ENCODE data around the gene UBE2A.

The UBE2A gene

DNA sequence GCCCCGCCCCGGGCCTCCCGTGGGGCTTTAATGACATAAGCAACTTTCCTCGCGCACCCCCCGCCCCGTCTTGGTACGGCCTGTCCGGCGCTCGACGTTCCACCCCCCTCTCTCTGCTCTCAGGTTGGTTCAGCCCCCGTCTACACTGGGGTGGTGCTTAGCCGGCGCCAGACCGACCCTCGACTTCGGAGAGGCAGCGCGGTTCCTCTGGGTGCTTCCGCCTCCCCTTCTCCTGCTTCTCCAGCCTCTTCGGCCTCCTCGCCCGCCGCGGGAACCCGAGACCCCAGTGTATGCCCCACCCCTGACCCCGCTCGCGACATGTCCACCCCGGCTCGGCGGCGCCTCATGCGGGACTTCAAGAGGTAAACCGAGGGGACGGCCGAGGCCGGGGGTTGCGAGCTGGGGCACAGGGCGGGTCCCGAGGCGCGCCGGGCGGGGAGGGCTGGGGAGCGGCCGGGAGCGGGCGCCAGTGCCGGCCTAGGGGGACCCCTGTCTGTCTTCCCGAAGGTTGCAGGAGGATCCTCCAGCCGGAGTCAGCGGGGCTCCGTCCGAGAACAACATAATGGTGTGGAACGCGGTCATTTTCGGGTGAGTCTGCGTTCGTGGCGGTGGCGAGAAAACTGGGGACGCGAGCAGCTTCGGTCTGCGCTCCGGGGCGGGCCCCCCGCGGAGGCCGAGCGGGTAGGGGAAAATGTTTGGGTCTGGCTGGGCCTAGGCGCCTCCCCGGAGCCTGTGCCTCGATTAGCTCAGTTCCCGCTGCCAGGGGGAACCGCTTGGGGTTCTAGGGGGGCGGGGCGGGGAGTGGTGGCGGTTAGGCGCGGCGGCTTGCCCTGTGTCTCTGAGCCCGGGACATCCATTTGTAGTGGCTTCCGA is at the start of gene UBE2A:
TSS of gene UBE2A (plus strand) at position 170 of the 873 bp plus-strand sequence. CDS start at position 319, 149 bp downstream.
- DNase-seq (ENCODE audit: low read depth in 2 of 2) = peak; percentile 93 to 96
- TF ChIP-seq CTCF (IDR thresholded peaks at IDR 0.05; ENCODE audit: low read depth, low read length) = peak; percentile 29

GRCh38 chrX:119529345-119530276 is 44.8 kb upstream of the UBE2A start:
- no peak for DNase-seq (ENCODE audit: low read depth in 2 of 2)
- TF ChIP-seq CTCF (IDR thresholded peaks at IDR 0.05; ENCODE audit: low read depth, low read length) = no peak
- no peak overlapping the region for H3K4me3 ChIP-seq (replicated peaks in 1 of 2; ENCODE audit: low read depth in 2 of 2, low read length in 2 of 2)

More for the DNA sequence above, at the start of gene UBE2A:
- H3K4me3 ChIP-seq (replicated peaks in 1 of 2; ENCODE audit: low read depth in 2 of 2, low read length in 2 of 2) = peak within 1 kb of the TSS; percentile 70 to 72

GRCh38 chrX:119537487-119537886 is 36.9 kb upstream of the UBE2A start:
- no peak for TF ChIP-seq CTCF (IDR thresholded peaks at IDR 0.05; ENCODE audit: low read depth, low read length)
- H3K4me3 ChIP-seq (replicated peaks in 1 of 2; ENCODE audit: low read depth in 2 of 2, low read length in 2 of 2) = no peak overlapping the region
- DNase-seq (ENCODE audit: low read depth in 2 of 2) = no peak

DNA sequence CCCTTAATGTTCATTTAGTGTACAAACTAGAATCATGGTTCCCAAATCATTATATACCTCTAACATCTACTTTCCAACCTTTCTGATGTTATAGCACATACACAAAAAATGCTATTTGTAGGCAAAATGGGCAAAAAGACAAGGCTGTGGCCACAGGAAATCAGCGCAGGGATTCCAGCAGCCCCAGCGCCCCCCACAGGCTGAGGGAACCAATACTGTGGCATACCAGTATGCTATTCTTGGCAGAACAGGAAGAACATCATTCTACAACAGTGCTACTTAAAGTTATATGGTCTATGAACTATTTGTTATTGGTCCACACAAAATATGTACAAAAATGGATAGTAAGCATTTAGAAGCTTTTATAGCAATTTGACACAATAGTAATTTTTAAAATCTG is 34.5 kb upstream of the UBE2A start:
- no peak for DNase-seq (ENCODE audit: low read depth in 2 of 2)
- TF ChIP-seq CTCF (IDR thresholded peaks at IDR 0.05; ENCODE audit: low read depth, low read length) = no peak
- no peak overlapping the region for H3K4me3 ChIP-seq (replicated peaks in 1 of 2; ENCODE audit: low read depth in 2 of 2, low read length in 2 of 2)

DNA sequence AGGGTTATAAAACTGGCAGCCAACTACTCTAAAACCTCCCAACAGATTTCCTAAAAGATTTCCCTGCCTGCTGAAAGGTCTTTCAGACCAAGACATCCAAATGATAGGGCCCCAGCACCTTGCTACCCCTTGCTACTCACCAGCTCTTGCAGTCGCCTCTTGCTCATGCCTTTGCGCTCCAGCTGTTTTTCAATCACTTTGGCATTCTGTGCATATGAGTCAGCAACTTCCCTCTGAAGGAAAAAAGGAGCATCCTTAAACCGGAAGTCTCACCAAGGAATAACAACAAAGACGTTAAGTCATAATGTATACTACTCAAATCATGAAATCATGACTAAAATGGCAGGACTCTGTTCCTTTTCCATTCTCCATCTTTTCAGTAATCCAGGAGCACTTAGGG is 33.2 kb upstream of the UBE2A start:
- H3K4me3 ChIP-seq (replicated peaks in 1 of 2; ENCODE audit: low read depth in 2 of 2, low read length in 2 of 2) = no peak overlapping the region
- no peak for TF ChIP-seq CTCF (IDR thresholded peaks at IDR 0.05; ENCODE audit: low read depth, low read length)
- DNase-seq (ENCODE audit: low read depth in 2 of 2) = peak; percentile 66 to 87

DNA sequence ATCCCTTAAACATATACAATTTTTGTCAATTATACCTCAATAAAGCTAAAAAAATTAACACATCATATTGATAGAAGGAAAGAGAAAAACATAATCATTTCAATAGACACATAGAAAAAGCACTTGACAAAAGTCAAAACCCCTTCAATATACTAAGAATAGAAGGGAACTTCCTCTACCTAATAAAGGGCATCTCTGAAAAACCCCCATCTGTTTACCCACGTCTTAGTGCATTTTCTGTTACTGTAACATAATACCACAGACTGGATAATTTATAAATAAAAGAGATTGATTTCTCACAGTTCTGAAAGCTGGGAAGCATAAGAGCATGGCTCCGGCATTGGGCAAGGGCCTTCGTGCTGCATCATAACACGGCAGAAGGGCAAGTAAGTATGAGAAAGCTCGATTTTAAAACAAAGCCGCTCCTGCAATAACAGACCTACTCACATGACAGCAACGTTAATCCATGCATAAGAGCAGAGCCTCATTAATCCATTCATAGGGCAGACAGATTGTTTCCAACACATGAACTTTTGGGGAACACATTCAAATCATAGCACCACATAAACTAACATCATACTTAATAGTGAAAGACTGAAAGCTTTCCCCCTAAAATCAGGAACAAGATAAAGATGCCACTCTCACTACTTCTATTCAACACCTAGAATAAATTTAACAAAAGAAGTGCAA is 24.9 kb upstream of the UBE2A start:
- H3K4me3 ChIP-seq (replicated peaks in 1 of 2; ENCODE audit: low read depth in 2 of 2, low read length in 2 of 2) = no peak overlapping the region
- no peak for TF ChIP-seq CTCF (IDR thresholded peaks at IDR 0.05; ENCODE audit: low read depth, low read length)
- no peak for DNase-seq (ENCODE audit: low read depth in 2 of 2)
